A549 treated with GW870086 at 1 μM for 4 hours (cell line): ENCODE data around the gene CH25H. TPM values are rescaled to one million over a fixed set of nuclear protein-coding genes. Genes with fewer than 3 reads are reported as not detected.

ENCODE experiments used
- total RNA-seq: library from RNA; stranded (reverse); fragments of 200-300 nt; extraction: Qiagen RNA extraction; gene quantifications from 5 replicates; pipeline ENCODE4 v1.2.3, GENCODE V29; 2022; ENCODE audit warnings: low read depth

Gene CH25H
- 0.19 to 0.38 TPM (median 0.22 TPM) in 5 replicates for total RNA-seq

GRCh38 chr10:89207181-89207800 lies at the start of gene CH25H:
Gene CH25H (minus strand): TSS chr10:89207317. CDS start chr10:89207292, 25 bp downstream.

DNA sequence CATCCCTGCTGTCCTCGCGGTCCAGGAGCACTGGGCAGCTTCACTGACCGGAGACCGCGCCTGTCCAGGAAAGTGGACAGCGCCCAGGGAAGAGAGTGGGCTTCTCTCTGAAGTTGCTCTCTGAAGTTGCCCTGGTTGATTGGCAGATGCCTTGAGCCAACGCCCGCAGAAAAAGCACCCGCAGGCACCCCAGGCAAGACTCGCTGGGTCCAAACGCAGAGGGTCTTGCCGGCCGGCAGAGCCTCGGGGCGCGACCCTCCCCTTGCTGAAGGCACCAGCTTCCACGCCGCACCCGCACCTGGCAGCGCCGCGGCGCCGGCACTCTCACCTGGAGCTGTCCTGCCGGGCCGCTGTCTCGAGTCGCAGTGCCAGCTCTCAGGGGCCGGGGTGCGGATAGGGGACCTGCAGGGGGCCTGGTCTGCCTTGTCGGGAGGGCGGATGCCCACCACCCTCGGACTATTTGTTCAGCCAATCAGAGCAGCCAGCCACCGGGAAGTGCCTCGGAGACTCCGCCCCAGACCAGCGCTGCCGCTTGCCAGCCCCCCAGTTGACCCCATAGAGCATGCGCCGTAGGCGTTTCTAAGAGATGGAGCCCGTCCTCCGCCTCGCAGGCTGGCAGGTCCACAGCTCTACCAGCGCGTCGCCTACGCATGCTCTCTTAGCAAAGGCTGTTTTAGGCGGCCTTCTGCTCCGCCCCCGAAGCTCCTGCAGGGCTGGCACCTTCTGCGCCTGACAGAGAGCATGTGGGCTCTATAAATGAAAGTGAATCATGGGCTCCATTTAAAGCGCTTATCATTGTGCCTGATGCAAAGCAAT lies 44.5 kb upstream of the CH25H start, which contains the start of gene LIPA:
Gene LIPA, minus strand, starts transcription at position 367 of the 816 bp plus-strand sequence. CDS start 4,127 bp downstream, outside the sequence.

Other genes with a start within 250 kb of the CH25H start
- 31.2 to 35.7 TPM (median 33.5 TPM) in 5 replicates for gene FAS, start 216.5 kb downstream of the CH25H start, total RNA-seq
- 38.2 to 53.6 TPM (median 50.6 TPM) in 5 replicates for gene LIPA, start 44.5 kb upstream of the CH25H start, total RNA-seq
- 2.0 to 3.3 TPM (median 2.6 TPM) in 5 replicates for gene IFIT2, start 94.7 kb upstream of the CH25H start, total RNA-seq
- 4.6 to 6.2 TPM (median 6.0 TPM) in 5 replicates for gene IFIT3, start 120.7 kb upstream of the CH25H start, total RNA-seq
- gene IFIT1B, start 170.7 kb upstream of the CH25H start, total RNA-seq, result not detected in 5 replicates
- 4.2 to 5.7 TPM (median 4.6 TPM) in 5 replicates for gene IFIT1, start 185.3 kb upstream of the CH25H start, total RNA-seq
- 7.5 to 11.1 TPM (median 9.6 TPM) in 5 replicates for gene IFIT5, start 207.3 kb upstream of the CH25H start, total RNA-seq